HL-60 (cell line): ENCODE data around the gene INSYN1.

Source experiments
- DNase-seq, 2 experiments: peaks; one replicate each; pipeline ENCODE4 v3.0.0-alpha.2; 2010 to 2020; ENCODE audit warnings: low read depth in 1 of 2, low spot score in 1 of 2
- H3K27ac ChIP-seq: fragments of 250-450 bp; sonication (Bioruptor Pico); replicated peaks from 2 replicates; pipeline ENCODE4 v1.5.1; 2020; ENCODE audit warnings: mild to moderate bottlenecking, moderate library complexity
- H3K27me3 ChIP-seq: fragments of 250-450 bp; sonication (Bioruptor Pico); 2 replicates; pipeline ENCODE4 v1.5.1; 2021; ENCODE audit warnings: mild to moderate bottlenecking, moderate library complexity; ENCODE audit not compliant: insufficient read depth, poor library complexity, severe bottlenecking
- H3K4me3 ChIP-seq: replicated peaks from 2 replicates; pipeline ENCODE4 v1.5.1; 2011; ENCODE audit warnings: mild to moderate bottlenecking, control low read depth, low read length; ENCODE audit not compliant: insufficient read depth
- GABPA ChIP-seq: IDR thresholded peaks from 2 replicates; pipeline ENCODE4 v1.6.1; 2012; ENCODE audit warnings: low read depth
- POLR2AphosphoS5 ChIP-seq: IDR thresholded peaks from 2 replicates; pipeline ENCODE4 v1.6.1; 2012; ENCODE audit warnings: low read depth
- REST ChIP-seq: IDR thresholded peaks from 2 replicates; pipeline ENCODE4 v1.6.1; 2012; ENCODE audit warnings: low read depth; ENCODE audit not compliant: insufficient replicate concordance
- SPI1 ChIP-seq: IDR thresholded peaks from 2 replicates; pipeline ENCODE4 v1.6.1; 2012; ENCODE audit warnings: low read depth, mild to moderate bottlenecking, borderline replicate concordance
- TF ChIP-seq, protein P1 (sequence below): IDR thresholded peaks from one replicate; pipeline ENCODE4 v1.5.1; 2011; ENCODE audit warnings: low read length, control low read depth, inconsistent platforms; ENCODE audit not compliant: insufficient read depth

The INSYN1 gene

GRCh38 chr15:73766598-73766997, 13.4 kb upstream of the INSYN1 start:
- Histone ChIP-seq H3K27me3 (peaks cover 10% of the 10 kb centered on the region), H3K27ac (no peak overlapping the region), H3K4me3 (no peak overlapping the region)
- no peak for DNase-seq
- TF ChIP-seq REST (no peak), GABPA (no peak), POLR2AphosphoS5 (no peak)

- DNase-seq: no peak
- Histone ChIP-seq H3K4me3 (no peak overlapping the region), H3K27ac (no peak overlapping the region), H3K27me3 (peaks cover 12% of the 10 kb centered on the region)
- TF ChIP-seq SPI1: no peak
- no peak for TF ChIP-seq GABPA
- TF ChIP-seq, protein P1, sequence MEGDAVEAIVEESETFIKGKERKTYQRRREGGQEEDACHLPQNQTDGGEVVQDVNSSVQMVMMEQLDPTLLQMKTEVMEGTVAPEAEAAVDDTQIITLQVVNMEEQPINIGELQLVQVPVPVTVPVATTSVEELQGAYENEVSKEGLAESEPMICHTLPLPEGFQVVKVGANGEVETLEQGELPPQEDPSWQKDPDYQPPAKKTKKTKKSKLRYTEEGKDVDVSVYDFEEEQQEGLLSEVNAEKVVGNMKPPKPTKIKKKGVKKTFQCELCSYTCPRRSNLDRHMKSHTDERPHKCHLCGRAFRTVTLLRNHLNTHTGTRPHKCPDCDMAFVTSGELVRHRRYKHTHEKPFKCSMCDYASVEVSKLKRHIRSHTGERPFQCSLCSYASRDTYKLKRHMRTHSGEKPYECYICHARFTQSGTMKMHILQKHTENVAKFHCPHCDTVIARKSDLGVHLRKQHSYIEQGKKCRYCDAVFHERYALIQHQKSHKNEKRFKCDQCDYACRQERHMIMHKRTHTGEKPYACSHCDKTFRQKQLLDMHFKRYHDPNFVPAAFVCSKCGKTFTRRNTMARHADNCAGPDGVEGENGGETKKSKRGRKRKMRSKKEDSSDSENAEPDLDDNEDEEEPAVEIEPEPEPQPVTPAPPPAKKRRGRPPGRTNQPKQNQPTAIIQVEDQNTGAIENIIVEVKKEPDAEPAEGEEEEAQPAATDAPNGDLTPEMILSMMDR: no peak
- no peak for TF ChIP-seq POLR2AphosphoS5
- no peak for TF ChIP-seq REST
These were observed 12.6 kb upstream of the INSYN1 start for GRCh38 chr15:73765778-73766177.

- Histone ChIP-seq H3K27me3 (peaks cover 10% of the 10 kb centered on the region), H3K4me3 (no peak overlapping the region), H3K27ac (no peak overlapping the region)
- TF ChIP-seq REST (no peak), POLR2AphosphoS5 (no peak), GABPA (no peak), SPI1 (no peak)
- TF ChIP-seq, protein P1: no peak
- DNase-seq: no peak
These were observed 10.8 kb upstream of the INSYN1 start for GRCh38 chr15:73763931-73764330.
